ENCODE results near the gene MED25.

MED25 gene

GRCh38 chr19:49872245-49873128, 54.4 kb downstream of the MED25 start:
- no peak for DNase-seq (ENCODE audit: low read depth in 1 of 2, low spot score in 1 of 2)

DNA sequence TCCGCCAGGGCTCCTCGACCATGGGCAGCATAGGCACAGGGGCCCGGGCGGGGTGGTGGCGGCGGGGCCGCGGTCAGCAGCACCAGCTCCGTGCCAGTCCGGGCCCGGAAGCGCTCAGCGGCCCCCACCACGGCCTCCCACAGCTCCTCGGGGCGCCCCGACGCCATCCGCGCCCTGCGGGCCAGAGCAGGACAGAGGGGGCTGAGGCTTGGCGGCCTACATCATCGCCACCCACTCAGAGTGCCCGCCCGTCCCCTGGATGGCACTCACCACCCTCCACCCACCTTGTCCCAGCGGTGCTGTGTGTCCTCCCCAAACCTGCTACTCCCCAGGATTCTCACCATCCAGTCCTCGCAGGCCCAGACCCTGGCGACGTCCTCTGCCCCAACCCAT, 55.0 kb downstream of the MED25 start:
- DNase-seq (ENCODE audit: low read depth in 1 of 2, low spot score in 1 of 2), result no peak

GRCh38 chr19:49873834-49874233, 55.7 kb downstream of the MED25 start:
- DNase-seq (ENCODE audit: low read depth in 1 of 2, low spot score in 1 of 2), result no peak

- no peak for DNase-seq (ENCODE audit: low read depth in 1 of 2, low spot score in 1 of 2)
Measured at GRCh38 chr19:49874503-49875157, 56.5 kb downstream of the MED25 start.

GRCh38 chr19:49875177-49875576, 57.1 kb downstream of the MED25 start:
- DNase-seq (ENCODE audit: low read depth in 1 of 2, low spot score in 1 of 2), result no peak

GRCh38 chr19:49875857-49876421, 57.9 kb downstream of the MED25 start:
- peak; percentile 26 to 38 for DNase-seq (ENCODE audit: low read depth in 1 of 2, low spot score in 1 of 2)

DNA sequence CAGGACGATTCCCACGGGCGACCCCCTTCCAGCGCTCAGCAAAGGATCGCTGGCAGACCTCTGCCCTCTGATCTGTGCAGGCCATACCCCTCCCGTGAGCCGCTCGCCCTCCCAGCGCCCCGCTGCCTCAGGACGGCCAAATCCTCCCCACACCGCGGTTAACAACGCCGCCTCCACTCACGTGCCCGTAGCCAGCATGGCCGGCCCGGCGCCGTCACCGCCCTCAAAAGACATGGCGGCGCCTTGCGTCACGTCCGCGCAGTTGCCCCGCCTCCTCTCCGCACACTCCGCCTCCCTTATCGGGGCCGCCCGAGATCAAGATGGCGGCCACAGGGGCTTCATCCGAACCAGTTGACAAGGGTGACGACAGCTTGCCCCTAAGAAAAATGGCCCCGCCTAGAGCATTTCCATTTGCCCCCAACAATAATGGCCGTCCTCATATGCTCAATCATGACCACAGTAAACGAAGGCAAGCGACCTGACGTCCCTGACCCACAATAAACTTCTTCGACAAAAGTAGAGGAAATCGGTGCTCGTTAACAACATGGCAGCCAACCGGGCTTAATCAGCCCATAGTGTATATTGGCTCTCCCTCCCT, 58.4 kb downstream of the MED25 start:
- DNase-seq (ENCODE audit: low read depth in 1 of 2, low spot score in 1 of 2), result peak; percentile 95 to 97

DNA sequence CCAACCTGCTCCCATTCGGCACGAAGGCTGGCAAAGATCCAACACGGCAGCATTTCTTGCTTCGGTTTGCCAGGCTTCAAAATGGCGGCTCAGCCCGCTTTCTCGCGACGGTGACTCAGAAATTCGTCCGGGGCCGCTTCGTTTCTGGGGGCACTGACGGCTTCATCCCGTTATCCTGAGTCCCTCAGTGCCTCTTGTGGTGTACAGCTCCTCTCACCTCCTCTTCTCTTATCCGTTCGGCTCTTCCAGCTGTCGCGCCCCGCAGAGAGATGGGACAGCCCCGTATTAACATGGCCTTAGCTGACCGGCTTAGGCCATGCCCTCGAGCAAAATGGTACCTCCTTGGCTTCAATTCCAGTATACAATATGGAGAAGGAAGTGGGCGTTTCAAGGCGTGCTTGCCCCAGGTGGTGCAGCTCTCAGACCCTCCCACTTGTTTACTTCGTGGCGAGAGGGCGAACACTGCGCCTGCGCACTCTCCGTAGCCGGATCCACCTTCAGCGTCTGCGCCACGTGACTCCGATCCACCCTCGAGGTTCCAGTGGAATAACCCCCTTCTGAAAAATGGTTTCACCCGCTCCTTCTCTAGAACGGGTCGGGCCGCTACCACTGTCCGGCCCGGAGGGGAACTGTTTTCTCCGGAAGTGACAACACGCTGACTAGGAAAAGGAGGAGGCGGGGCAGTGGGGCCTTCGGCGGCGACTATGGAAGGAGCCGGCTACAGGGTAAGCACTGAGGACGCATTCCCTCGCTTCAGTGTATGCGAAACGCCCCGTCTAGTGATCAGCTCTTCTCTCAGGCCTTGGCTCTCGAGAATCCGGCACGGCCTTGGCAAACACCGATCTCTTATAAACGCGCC, 59.2 kb downstream of the MED25 start, which contains the start of the genes AKT1S1 and TBC1D17:
Gene AKT1S1, minus strand, starts transcription at position 336 of the 859 bp plus-strand sequence. CDS start 4,060 bp downstream, outside the sequence.
Gene TBC1D17, plus strand, starts transcription at position 683 of the 859 bp plus-strand sequence. Its CDS starts 22 bp downstream, at position 705.
- peak; percentile 95 to 97 for DNase-seq (ENCODE audit: low read depth in 1 of 2, low spot score in 1 of 2)

DNA sequence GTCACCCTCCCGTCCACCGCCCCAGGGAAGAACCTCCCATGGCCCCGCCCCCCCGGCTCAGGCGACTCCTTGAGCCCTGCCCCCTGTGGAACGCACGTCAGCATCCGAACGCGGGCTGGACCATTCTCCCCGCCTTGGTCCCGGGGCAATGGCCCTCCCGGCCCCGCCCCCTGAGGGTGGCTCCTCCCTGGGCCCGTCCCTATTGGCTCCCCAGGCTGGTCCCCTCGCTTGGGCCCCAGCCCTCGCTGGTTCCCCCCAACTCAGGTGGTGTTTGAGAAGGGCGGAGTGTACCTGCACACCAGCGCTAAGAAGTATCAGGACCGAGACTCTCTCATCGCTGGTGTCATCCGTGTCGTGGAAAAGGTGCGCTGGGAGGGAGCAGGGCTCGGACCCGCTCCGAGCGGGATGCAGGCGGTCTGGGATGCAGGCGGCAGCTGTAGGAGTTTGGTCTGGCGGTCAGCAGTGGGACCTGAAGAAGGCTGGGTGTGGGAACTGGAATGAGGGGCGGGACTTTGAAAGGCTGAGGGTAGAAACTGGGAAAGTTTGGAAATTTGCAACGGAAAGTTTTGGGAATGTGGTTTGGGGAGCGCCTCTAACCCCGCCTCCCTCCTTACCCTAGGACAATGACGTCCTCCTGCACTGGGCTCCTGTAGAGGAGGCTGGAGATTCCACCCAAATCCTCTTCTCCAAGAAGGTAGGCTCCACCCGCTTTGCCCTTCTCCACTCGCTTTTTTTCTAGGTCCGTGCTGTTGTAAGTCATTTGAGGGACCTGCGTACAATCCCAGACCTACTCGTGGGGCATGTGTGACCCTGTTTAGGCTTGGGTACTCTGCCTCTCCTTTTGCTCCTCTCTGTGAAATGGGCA, 60.0 kb downstream of the MED25 start:
- DNase-seq (ENCODE audit: low read depth in 1 of 2, low spot score in 1 of 2), result peak; percentile 93 to 98

DNA sequence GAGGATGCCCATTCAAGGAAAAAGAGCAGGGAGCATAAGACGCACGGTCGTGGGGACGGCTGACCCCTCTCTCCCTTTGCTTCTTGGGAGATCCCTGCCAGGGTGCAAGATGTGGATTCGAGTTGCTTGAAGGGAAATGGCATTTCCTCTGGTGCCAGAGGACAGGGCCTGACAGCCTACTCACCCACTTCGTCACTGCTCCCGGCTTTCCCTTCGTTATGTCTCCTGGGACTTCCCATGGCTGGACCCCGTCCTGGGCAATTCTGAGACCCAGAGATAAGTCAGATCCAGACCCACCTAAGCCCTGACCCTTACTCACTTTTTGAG, 60.6 kb downstream of the MED25 start:
- DNase-seq (ENCODE audit: low read depth in 1 of 2, low spot score in 1 of 2), result no peak

- DNase-seq (ENCODE audit: low read depth in 1 of 2, low spot score in 1 of 2), result no peak
Measured at GRCh38 chr19:49879243-49879963, 61.3 kb downstream of the MED25 start.

DNA sequence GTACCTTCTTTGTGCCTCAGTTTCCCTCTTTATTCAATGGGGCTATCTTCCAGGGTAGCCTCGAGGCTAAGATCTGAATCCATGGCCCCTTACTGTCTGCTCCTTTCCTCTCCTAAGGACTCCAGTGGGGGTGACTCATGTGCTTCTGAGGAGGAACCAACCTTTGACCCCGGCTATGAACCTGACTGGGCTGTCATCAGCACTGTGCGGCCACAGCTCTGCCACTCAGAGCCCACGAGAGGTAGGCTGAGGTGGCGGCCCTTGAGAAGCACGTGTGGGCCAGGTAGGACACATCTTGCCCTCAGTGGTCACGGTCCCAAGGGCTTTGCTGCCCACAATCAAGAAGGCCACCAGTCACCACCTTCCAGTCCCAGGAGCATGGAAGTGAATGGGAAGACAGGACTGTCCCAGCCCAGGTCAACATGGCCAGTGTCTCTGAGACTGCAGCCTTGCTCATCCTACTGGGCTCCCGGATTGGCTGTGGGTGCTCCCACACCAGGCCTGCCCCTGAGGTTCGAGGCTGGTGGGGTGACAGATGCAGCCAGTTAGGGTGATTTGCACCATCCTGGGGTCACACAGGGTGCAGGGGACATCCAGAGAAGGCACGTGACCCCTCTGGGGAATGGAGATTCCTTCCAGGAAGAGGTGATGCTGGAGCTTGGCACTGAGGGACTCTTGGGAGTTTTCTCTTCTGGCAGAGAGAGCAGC, 62.2 kb downstream of the MED25 start:
- DNase-seq (ENCODE audit: low read depth in 1 of 2, low spot score in 1 of 2), result no peak

DNA sequence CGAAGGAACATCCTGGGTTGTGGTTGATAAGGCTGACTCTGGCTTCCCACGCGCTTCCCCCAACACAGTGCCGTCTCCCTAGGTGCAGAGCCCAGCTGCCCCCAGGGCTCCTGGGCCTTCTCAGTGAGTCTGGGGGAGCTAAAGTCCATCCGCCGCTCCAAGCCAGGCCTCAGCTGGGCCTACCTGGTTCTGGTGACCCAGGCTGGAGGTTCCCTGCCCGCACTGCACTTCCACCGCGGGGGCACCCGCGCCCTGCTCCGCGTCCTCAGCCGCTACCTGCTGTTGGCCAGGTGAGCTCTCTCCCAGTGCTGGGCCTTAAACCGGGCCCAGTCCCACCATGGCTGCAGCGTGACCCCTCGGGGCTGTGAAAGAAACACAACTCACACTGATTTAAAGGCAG, 63.1 kb downstream of the MED25 start:
- no peak for DNase-seq (ENCODE audit: low read depth in 1 of 2, low spot score in 1 of 2)

GRCh38 chr19:49881672-49882394, 63.7 kb downstream of the MED25 start:
- no peak for DNase-seq (ENCODE audit: low read depth in 1 of 2, low spot score in 1 of 2)

- DNase-seq (ENCODE audit: low read depth in 1 of 2, low spot score in 1 of 2), result no peak
Measured at GRCh38 chr19:49882643-49883042, 64.6 kb downstream of the MED25 start.

- no peak for DNase-seq (ENCODE audit: low read depth in 1 of 2, low spot score in 1 of 2)
Measured at GRCh38 chr19:49883094-49883493, 65.0 kb downstream of the MED25 start.

GRCh38 chr19:49884109-49884508, 66.0 kb downstream of the MED25 start:
- DNase-seq (ENCODE audit: low read depth in 1 of 2, low spot score in 1 of 2), result no peak

- no peak for DNase-seq (ENCODE audit: low read depth in 1 of 2, low spot score in 1 of 2)
Measured at GRCh38 chr19:49884760-49885159, 66.7 kb downstream of the MED25 start.

Measured in activated T-helper 1 cell treated with anti-CD3 and anti-CD28 coated beads, Interleukin-2, amount 50 U/mL, for 16 hours (primary cell).